SIG-M5 (cell line): ENCODE results near the gene FLRT3.

Source experiments
- DNase-seq: peaks from one replicate; lab custom pipeline; 2025; lab: John Stamatoyannopoulos, UW

The FLRT3 gene

DNA sequence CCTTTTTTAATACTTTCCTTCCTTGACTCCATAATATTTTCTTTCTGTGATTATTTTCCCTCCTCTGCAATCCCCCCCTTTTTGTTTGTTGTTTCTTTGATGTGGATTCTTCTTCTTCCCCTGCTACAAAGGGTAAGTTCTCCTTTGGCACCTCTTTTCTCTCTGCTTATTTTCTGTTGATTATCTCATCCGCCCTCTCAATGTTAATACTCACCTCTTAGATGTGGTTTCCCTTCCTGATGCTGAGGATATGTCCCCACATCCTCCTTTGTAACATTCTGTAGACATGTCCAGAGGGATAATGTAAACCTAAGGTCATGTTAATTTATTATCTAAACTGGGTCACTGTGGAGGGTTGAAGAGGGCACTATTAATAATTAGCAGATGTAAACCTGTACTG lies 17.7 kb downstream of the FLRT3 start:
- DNase-seq: no peak

DNA sequence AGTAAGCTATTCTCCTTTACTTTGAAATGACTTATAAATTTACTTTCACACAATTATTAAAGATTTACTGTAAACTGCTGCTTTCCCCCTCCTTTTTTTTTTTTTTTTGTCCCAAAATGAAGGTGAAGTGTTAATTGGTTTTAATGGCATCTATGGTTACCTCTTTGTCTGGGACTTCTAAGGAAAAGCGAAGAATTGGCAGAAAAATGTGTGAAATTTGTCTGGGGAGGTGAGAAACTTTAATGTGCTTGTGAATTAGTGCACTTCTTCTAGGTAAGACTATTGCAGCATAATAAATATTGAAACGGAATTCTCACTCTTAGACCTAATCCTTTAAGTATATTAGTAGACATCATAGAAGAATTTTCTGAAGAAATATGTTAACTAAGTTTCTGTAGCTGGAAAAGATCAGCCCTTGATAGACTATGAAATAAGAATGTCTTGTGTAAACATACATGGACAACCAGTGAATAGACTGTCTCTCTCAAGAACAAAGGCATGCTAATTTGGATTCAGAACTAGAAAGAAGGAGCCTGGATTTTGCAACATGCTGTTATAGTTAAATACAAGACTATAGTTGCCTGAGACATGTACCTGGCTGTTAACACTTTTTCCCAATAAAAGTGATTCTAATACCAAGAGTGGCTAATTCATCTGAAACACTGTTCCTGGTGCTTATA lies 23.9 kb downstream of the FLRT3 start:
- DNase-seq: no peak

DNA sequence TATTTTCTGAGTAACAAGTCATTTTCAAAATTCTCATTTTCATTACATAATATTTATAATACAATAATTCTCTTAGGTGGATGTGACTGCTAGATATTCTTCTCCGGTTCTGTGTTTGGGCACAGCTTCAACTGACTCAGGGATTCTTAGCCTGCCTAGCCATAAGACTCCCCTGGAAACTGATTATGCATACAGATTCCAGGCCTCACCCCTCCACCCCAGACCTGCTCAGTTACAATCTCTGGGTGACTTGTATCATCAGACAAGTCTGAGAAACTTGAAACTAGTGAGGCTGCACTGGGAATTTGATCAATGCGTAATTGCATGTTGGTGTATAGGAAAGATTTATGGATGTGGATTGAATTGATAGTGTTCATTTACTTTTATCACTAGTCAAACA lies 25.4 kb downstream of the FLRT3 start:
- DNase-seq: no peak

DNA sequence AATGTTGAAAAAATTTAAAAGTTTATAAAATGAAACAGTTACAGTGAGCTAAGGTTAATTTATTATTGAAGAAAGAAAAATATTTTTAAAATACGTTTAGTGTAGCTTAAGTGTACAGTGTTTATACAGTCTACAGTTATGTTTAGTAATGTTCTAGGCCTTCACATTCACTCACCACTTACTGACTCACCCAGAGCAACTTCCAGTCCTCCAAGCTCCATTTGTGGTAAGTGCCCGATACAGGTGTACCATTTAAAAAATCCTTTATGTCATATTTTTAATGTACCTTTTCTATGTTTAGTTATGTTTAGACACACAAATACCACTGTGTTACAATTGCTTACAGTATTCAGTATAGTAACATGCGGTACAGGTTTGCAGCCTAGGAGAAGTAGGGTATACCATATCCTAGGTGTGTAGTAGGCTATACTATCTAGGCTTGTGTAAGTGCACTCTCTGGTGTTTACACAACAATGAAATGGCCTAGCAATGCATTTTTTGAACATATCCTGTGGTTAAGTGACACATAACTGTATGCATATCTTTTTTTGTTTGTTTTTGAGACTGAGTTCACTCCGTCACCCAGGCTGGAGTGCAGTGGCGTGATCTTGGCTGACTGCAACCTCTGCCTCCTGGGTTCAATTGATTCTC lies 26.3 kb downstream of the FLRT3 start:
- DNase-seq: no peak

DNA sequence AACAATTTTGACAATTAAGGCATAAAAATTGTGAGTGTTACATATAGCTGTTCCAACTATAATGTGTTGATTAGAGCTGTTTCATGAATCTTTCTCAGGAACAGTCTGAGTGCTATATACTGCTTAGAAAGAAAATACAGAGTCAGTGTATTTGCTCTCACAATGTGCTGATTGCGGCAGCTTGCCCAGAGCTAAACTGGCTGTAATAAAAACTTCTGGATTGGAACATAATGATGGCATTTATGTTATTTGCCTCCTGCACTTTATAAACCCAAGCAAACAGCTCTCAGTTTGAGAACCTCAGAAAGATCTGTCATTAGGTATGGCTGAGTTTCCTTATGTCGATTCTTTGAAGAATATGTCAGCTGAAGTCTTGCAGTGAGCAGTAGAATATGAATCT lies 29.5 kb downstream of the FLRT3 start:
- DNase-seq: no peak

DNA sequence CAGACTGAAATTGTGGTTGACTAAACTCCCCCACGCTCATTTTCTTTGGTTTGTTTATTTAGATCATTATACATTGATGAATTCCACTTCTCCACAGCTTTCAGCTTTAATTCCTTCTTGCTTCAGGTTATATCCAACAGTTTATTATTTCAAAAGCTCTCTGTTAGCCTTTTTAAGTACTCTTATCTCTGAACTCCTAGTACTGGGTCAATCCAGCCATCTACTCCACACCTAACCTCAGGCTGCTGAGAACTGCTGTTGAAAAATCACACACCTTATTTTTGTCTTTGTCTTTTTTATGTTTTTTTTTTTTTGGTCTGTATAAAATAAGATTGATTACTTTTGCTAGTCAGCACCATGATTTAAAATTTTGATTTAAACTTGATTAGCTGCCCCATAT lies 32.9 kb downstream of the FLRT3 start:
- no peak for DNase-seq

DNA sequence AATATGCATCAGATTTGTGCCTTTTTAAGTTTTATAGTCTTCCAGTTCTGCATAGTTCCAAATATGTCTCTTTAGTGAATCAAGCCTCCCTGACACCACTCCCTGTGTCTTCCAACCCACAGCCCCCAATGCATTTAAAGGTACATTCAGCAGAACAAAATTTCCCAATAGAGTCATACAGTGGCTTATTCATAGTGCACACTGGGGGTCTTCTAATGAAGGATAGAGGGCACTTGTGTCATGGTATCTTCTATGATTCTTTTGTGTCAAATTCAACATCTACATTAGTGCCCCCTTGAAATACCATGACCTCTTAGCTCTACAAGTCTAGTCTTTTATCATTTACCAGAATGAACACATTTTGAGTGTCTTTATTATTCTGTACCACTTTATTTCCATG lies 33.8 kb downstream of the FLRT3 start:
- no peak for DNase-seq

DNA sequence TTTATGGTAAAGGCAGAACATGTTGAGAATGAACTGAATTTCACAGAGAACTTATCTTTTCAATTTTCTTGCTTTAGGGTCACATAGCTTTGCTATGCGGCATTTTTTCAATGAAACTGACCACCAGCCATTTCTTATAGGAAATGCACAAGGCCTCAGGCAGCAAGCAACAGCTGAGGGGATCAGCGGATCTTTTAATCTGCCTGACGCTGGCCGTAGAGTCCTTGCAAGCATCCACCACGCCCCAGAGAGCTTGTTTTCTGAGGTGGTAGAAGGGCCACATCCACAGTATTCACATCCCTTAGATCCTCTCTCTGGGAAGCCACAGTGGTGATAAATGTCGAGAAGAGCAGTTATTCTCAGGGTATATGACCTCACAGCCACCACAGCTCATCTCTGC lies 34.3 kb downstream of the FLRT3 start:
- no peak for DNase-seq

DNA sequence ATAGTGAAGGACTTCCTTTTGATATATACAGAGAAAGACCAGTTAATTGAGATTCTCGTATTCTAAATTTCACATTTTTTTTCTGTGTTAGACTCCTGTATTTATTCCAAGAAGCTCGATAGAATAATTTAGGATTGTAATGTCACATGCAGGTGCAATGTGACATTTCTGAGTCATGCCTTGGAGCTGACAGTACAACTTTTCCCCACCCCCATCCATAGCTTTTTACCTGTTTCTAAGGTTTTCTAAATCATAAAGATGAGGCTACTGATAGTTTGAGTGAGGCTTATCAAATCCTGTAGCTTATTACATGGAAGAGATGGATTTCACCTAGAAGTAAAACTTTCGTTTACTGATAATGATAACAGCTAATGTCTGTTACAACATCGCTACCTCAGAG lies 37.6 kb downstream of the FLRT3 start:
- DNase-seq: no peak

DNA sequence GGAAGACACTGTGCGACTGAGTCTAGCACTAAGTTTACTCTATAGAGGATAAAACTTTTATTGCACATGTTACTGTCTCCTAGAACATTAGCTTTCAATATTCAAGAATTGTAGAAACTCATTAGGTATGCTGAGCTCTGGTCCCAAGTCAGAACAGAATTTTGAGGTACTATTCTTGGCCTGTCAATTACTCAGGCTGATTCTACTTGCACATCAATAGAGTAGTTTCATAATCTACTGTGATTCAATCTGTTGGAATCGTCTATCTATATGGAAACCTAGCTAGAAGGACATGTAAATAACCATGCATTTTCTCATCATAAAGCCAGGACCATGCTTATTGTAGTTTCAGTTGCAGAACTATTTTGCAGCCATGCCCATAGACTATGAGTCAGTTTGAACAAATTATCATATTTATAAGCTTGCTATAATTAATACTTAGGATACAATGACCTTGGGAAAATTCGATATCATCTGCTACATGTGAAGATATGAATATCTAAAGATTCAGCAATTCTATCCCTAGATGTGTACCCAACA lies 41.6 kb downstream of the FLRT3 start:
- no peak for DNase-seq

DNA sequence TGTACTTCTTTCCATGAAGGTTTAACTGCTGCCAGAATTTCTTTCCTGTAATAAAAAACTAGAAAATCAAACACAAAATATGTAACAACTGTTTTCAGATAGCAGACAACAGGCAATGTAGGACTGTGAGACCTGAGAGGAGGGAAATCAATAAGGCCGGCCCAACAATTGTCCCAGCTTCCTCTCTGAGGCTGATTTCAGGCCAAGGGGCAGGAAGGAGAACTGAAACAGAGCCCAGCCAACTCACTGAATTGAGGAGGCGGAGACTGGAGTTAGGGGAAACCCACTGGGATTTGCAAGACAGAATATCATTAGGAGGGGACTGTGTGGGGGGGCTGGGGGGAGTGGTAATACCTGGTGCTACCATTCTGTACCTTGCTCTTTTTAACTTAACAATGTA lies 42.2 kb downstream of the FLRT3 start:
- no peak for DNase-seq

DNA sequence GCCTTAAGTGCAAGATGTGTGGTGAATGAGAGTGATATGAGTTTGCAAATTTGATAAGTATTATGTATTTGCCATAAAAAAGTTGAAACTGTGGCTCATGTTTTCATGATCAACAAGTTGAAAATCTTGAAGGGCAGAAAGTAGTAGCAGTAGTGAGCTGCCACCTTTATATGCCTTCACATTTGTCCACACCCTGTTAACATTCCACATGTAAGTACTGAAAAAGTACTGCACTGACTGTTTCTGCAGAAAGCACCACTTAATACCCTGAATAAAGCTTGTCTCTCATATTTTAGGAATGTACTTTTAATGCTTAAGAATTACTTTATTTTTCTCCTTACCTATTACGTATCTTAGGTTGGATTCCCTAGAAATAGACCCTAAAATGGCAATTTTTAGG lies 45.9 kb downstream of the FLRT3 start:
- DNase-seq: no peak

DNA sequence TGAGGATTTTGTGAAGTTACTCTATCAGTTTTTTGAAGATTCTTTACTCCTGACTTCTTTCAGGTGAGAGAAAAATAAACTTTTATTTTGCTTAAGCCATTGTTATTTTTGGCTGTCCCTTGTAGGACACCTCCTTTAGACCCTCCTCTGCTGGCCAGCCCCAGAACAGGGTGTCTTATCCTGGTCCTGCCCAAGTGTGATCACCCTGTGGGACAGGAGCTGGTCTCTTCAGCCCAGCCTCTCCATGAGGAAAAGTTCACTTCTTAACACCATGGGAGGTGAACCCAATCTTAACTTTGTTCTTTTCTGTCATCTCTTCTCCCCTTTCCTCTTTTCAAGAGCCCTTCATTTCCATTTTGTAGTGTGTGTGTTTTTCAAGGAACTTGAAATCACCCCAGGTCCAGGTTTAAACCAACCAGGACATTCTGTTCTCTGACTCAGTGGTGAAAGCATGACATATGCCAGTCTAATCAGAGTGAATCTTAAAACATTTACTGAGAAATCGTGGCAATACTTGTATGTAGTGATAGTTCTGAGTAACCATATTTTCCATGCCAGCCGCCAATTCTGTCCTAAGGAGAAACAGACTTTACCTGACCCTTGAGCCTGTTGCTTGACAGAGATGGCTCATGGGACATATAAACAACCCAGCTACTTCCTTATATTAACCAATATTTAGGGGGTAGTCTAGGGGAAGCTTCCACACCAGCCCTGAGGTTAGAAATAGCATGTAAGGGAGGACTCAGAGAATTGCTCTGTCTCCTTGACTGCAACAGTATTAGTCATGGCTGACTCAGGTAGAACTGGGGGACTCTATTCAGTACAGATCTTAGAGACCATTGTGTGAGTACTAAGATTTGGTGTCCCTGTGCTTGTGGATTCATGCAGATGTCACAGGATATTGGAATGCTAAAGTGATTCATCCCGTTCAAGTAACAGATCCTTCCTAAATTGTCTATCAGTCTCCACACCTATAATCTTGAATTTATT lies 48.8 kb downstream of the FLRT3 start:
- no peak for DNase-seq

DNA sequence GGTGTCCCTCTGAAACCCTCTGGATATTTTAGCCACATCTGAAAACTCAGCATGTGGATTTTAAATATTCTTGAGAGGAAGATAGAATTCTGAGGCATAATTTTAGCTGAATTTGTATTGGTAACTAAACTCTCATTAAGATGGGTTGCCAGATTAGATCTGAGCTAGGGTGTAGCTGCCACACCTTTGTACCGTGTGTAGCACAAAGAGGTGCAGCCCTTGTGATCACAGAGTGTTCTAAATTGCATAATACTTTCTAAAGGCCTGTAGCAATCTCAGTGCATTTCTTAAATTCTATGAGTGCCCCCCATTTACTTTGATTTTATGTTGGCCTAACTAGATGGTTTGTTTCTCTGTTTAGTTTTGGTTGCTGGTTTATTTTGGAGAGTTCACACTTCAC lies 53.0 kb downstream of the FLRT3 start:
- DNase-seq: no peak

DNA sequence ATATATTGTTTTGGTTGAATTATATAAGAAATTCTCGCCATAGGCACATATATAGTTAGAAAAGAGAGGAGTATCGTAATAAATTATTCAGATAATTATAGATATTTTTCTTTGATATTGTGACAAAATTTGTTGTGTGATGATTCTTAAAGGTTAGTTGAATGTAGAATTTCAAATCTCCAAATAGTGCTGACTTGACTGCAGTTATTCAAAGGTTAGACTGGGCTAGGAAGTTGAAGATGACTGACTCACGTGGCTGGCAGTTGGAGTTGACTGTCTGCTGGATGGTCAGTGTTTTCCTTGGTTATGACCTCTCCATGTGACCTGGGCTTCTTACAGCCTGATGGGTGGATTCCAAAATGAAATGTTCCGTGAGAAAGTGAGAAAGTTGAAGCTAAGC lies 55.3 kb downstream of the FLRT3 start:
- no peak for DNase-seq
